TTC549 (cell line): ENCODE measurements around the gene TBC1D2.

Experiments
- FAIRE-seq: peaks from 2 replicates; lab custom pipeline; 2012; peaks lifted over from hg19 to GRCh38; lab: Jason Lieb, UNC

The TBC1D2 gene

DNA sequence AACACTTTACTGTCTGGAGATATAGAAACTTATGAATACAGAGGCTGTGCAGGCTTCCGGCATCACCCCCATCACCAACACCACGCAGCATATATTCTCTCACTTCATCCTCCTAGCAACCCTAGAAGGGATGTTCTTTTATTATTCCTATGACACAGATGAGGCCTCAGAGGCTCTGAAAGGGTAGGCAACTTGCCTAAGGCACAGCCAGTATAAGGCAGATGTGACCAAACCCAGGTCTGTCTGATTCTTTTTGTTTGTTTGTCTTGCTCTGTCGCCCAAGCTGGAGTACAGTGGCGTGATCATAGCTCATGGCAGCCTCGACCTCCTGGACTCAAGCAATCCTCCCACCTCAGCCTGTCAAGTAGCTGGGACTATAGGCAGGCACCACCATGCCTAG lies 40.2 kb downstream of the TBC1D2 start:
- no peak for FAIRE-seq

GRCh38 chr9:98214811-98215210 lies 40.6 kb downstream of the TBC1D2 start:
- FAIRE-seq: no peak

DNA sequence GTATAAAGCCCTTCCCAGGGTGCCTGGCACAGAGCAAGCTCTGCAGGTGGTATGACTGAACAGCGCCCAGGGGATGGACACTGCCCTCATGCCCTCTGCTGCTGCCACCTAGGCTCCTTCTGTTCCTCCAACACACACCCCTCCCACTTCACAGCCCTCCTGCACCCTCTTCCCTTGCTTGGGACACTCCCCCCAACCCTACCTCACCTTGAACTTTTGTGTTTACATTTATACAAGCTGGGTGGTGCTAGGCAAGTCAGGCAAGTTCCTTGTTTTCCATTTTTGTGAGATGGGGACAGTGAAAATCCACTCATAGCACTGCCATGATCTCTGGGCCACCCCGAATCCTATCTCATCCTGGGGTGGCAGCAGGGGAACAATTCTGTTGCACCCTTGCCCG lies 44.2 kb downstream of the TBC1D2 start:
- no peak for FAIRE-seq

DNA sequence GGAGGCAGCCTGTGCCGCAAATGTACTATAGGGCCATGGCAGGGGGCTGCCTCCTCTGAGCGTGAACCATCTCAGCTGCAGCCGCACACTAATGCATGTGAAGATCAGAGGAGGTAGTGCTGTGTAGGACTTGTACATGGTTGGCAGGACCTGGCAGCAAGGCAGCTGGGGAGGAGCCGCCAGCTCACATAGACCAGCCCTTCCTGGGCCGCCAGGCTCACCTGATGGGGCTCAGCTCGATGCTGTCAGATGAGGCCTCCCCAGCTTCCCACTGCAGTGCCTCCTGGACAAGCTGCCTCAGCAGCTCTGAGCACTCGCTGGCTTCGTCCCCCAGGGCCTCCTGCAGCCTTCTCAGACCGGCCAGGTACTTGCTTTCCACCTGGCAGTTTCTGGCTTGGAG lies 45.0 kb downstream of the TBC1D2 start:
- FAIRE-seq: no peak

DNA sequence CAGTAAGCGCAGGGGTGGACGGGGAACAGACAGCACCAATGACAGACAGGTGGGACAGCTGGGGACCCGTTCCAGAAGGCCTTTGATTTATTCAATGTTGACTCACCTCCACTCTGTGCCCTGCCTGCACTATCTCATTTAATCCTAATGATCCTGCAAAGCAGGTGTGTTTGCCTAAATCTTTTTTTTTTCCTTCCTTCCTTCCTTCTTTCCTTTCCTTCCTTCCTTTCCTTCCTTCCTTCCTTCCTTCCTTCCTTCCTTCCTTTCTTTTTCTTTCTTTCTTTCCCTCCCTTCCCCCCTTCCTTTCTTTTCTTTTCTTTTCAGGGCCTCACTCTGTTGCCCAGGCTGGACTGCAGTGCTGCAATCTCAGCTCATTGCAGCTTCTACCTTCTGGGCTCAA lies 45.9 kb downstream of the TBC1D2 start:
- FAIRE-seq: no peak

- FAIRE-seq: no peak
These were observed 46.8 kb downstream of the TBC1D2 start for GRCh38 chr9:98208635-98209034.

DNA sequence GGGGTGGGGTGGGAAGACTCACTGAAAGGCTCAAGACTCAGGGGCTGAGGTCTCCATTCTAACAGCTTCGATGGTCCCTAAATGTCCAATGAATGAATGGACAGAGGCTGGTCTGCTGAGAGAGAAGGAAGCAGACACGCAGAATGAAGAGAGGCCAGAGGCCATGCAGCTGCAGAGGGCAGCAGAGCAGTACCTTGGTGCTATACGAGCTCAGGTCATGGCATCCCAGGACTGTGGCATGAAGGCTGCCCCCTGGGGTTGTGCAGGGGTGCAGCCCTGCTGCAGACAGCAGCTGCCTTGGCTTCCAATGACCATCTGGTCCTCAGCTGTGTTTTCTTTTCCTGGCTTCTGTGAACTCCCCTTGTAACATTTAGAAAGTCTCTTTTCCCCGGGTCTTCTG lies 47.8 kb downstream of the TBC1D2 start:
- no peak for FAIRE-seq

- no peak for FAIRE-seq
These were observed 48.7 kb downstream of the TBC1D2 start for GRCh38 chr9:98206754-98207153.

DNA sequence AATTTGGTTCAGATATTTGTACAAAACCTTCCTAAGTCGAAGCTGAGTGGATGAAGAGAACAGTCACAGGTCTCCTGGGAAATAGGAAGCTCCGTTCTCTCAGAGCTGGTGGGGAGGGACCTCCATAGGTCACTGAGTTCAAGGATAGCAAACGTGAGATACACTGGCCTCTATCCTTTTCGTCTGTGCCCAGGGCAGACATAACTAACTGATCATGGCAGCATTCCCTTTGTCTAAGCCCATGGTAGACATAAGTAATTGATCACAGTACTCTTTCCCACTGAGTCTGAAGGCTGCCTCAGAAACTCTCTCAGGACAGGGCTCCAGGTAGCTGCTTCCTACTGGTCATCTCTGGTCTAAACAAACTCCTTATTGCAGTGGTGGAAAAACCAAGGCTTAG lies 50.8 kb downstream of the TBC1D2 start:
- FAIRE-seq: no peak

GRCh38 chr9:98203153-98203552 lies 52.3 kb downstream of the TBC1D2 start:
- no peak for FAIRE-seq

DNA sequence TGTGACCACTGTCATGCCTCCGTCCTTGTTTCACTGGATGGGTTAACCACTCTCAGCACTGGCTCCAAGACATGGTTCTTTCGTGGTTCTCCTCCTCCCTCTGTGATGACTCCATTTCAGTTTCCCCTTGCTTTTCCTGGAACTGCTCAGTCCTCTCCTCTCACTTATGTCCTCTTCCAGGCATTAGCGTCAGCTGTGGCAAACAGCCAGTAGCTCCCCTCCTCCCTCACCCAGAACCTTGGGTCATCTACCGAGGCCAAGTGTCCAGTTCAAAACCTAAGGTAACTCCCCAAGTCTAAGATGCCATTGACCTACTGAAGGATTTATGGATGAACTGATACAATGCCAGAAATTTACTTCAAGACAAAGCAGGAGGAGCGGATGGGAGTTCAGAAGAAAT lies 53.2 kb downstream of the TBC1D2 start:
- FAIRE-seq: no peak

DNA sequence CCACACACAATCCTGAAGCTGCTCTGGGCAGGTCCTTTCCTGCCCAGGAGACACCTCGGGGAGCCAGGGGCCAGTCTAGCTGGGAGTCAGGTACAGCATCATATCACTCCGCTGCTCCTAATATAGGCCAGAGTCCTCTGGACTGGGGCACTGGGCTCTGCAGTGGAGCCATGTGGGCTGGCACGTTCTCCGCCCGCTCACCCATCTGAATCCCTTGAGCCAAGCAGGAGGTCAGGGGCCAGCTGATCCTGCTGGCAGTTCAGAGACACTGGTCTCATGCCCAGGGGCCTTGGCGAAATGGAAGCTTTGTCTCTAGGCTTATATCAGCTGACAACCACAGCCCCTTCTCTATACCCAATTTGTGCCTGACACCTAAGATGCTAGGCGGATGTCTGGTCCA lies 53.7 kb downstream of the TBC1D2 start:
- no peak for FAIRE-seq

GRCh38 chr9:98201102-98201501 lies 54.3 kb downstream of the TBC1D2 start:
- no peak for FAIRE-seq

DNA sequence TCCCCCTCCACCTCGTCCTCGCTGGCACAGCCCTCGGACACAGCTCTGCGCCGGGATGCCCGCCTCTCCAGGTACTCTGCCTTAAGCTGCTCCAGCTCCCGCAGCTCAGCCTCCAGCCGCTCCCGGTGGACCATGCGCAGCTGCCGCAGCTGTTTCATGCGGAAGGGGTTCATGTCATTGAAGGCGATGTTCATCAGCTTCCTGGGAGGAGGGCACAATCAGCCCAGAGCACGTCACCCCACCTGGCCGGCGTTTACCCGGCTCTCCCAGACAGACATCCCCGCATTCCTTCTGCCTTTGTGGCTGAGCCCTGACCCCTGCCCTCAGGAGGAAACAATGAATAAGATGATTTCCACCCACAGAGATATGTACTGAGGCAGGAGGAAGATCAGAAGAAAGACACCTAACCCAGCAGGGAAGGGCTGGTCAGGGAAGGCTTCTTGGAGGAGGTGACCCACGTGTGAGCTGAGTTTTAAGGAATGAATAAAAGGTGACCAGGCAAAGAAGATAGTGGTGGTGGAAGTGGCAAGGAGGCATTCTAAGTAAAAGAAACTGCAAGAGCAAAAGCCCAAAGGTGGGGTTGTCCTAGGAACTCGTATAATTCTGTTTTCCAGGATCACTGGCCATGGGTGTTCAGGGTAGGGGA lies 55.9 kb downstream of the TBC1D2 start:
- no peak for FAIRE-seq

- FAIRE-seq: no peak
These were observed 59.8 kb downstream of the TBC1D2 start for GRCh38 chr9:98195671-98196070.

- no peak for FAIRE-seq
These were observed 62.0 kb downstream of the TBC1D2 start for GRCh38 chr9:98193336-98193944.

DNA sequence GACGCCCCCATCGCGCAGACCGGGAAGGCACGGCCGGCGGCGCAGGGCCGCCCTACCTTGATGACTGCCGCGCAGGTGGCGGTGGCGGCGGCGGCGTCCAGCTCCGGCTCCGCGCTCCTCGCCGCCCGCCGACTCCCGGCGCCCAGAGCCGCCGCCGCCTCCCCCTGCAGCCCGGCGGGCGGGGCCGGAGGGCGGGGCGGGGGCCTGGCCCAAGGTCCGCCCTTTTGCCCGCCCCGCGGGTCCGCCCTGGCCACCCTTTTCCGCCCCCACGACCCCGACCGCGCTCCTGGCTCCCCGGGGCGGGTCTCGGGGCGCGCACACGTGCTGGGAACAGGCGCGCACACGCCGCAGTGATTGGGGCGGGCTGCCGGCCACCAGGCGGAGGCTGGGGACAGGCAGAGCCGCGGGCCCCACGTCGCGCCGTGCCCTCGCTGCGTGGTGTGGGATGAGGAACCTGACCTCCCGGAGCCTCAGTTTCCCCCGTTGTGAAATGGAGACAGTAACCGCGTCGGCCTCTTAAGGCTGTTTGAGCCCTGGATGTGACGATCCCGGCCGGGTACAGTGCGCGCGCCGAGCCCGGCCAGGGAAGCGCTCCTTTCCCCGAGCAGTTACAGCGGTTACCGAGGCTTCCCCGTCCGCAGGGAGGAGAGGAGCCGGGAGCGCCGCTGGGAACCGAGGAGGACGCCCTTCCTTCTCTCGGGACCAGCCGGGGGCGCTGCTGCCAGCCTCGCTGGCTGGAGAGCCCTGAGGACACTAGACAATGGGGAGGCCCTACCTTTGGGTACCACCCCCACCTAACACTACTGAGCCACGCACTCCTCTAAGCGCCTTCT lies 62.7 kb downstream of the TBC1D2 start, which contains the start of gene CORO2A:
Gene CORO2A (minus strand): TSS at position 135 of the 833 bp plus-strand sequence. CDS start 34,977 bp downstream, outside the sequence.
- FAIRE-seq: no peak

- no peak for FAIRE-seq
These were observed 63.6 kb downstream of the TBC1D2 start for GRCh38 chr9:98191671-98192502.

DNA sequence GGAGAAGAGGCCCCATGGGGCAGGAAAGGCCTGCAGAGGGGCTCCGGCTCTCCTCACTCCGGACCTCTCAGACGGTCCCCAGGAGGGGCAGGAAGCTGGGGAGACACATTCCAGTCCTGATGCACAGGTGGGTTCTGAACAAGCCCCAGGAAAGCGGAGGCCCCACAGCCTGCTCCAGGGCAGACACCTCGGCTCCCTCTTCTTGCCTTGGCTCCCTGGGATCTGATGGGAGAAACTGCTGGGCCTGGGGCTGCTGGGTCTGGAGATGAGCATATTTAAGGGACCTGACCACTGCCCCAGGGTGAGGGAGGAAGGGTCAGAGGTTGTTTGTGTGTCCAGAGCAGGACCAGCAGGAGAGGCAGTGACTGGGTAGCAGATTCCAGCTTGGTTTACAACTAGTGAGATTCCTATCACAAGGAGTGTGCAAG lies 64.3 kb downstream of the TBC1D2 start:
- FAIRE-seq: no peak

DNA sequence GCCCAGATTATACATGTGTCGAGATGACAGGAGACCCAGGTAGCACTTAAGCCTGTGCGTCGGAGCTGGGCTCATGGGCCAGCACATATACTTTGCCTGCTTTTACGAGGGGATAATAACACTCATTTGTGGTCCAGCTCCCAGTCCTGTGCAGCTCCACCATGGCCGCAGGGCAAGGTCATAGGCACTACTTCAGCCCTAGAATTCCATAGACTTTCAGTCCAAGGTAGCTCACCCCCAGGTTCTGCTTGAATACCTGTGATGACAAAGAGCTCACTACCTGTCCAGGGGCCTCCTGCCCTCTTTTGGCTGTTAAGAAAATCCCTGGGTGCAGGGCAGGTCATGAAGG lies 64.7 kb downstream of the TBC1D2 start:
- no peak for FAIRE-seq

DNA sequence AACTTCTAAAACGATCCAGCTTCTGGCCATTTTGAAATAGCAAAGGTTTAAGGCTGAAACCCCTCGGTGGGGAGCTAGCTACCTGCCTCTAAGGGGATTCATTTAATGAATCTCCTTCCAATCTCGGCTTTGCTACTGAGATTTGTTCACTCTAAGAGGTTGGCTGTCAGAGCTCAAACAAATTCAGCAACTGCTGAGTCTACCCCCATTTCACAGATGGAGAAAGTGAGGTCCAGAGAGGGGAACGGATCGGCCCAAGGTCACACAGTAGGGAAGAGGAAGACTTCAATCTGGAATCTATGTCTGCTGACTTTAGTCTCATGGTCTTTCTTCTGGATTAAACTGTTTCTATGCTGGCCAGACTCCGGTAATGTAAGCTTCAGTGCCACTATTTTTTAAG lies 66.0 kb downstream of the TBC1D2 start:
- FAIRE-seq: no peak

GRCh38 chr9:98187926-98188325 lies 67.5 kb downstream of the TBC1D2 start:
- no peak for FAIRE-seq

DNA sequence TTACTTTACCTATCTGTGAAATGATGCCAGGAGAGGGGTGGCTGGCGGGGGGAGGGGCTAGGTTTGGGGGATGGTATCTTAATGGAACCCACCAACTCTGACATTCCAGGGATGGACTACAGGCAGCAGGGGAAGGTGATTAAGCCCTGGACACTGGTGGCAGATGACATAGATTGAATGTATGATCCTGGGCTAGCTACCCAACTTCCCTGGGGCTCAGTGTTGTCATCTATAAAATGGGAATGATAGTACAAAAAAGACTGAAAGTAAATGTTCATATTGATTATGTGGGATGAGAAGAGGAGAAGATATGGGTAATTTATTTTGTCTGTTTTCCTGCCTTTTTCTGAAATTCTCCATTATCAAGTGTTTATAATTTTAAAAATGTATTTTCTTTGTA lies 69.2 kb downstream of the TBC1D2 start:
- FAIRE-seq: no peak
